Loucy (cell line): ENCODE results near the gene FRMD8.

Source experiments
- CTCF ChIP-seq: fragments of 200-600 bp; sonication (generic); conservative IDR thresholded peaks from 2 replicates; pipeline ENCODE4 v1.5.1; 2014; ENCODE audit warnings: mild to moderate bottlenecking, antibody characterized with exemption, low read length
- EZH2phosphoT487 ChIP-seq: fragments of 200-600 bp; IDR thresholded peaks from 2 replicates; pipeline ENCODE4 v1.6.1; 2018; ENCODE audit warnings: antibody characterized with exemption, mild to moderate bottlenecking, moderate library complexity, borderline replicate concordance

- TF ChIP-seq CTCF (no peak), EZH2phosphoT487 (no peak)
Measured at GRCh38 chr11:65395961-65396530, 9.6 kb downstream of the FRMD8 start.
